Stimulated activated naive B cell treated with anti-CD40 and anti-IgM and Interleukin-4, amounts not matched to agents 10 μg/mL and 1 μg/mL and 100 μg/mL, for 72 hours (primary cell): ENCODE results near the gene ART3.

Experiments used
- ATAC-seq, 2 donors: fragments of 150-1000 bp; cut with Tn5 transposase; replicated peaks; 2 replicates each; pipeline ENCODE4 v1.10.0; 2021; ENCODE audit warnings: moderate library complexity in 1 of 2
- DNase-seq: peaks from one replicate; pipeline ENCODE4 v3.0.0; 2021
- H3K27ac Mint-ChIP-seq: one replicate; pipeline ENCODE4 v1.8.0; 2022; ENCODE audit warnings: mild to moderate bottlenecking, mixed read lengths
- H3K27me3 Mint-ChIP-seq, 2 donors: one replicate each; pipeline ENCODE4 v1.8.0; 2022; ENCODE audit warnings: mixed read lengths in 2 of 2
- H3K36me3 Mint-ChIP-seq, 2 donors: one replicate each; pipeline ENCODE4 v1.8.0; 2022; ENCODE audit warnings: mixed read lengths in 2 of 2, mild to moderate bottlenecking in 1 of 2
- H3K4me1 Mint-ChIP-seq, 2 donors: one replicate each; pipeline ENCODE4 v1.8.0; 2022; ENCODE audit warnings: mixed read lengths in 2 of 2, mild to moderate bottlenecking in 1 of 2
- H3K4me3 Mint-ChIP-seq, 2 donors: one replicate each; pipeline ENCODE4 v1.8.0; 2022; ENCODE audit warnings: mild to moderate bottlenecking in 2 of 2, mixed read lengths in 2 of 2, moderate library complexity in 1 of 2
- H3K9me3 Mint-ChIP-seq, 2 donors: one replicate each; pipeline ENCODE4 v1.8.0; 2022; ENCODE audit warnings: mixed read lengths in 2 of 2, mild to moderate bottlenecking in 1 of 2

ART3 gene

DNA sequence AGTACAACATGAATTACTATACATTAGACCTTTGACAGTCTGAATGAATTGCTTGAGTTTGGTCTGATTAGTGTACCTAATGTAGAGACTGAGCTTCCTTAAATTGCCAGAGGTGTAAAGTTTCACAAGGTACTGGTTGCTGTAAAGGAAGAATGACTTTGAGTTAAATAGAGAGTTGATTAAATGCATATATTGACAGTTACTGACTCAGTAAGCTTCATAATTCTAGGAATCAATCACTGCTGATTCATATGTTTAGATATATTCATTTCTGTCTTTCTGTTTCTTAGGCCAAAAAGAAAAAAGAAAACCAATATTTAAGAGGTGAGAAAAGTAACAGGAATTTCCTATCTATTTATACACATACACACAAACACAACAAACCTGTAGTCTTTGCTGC lies 16.2 kb upstream of the ART3 start:
- Mint-ChIP-seq H3K4me1 (peaks cover 40 to 64% of the 10 kb centered on the region in 2 donors), H3K9me3 (no peaks in the 10 kb centered on the region), H3K36me3 (peaks cover 0 to 2% of the 10 kb centered on the region in 2 donors), H3K27me3 (no peaks in the 10 kb centered on the region), H3K27ac (no peak overlapping the region), H3K4me3 (no peak overlapping the region)
- DNase-seq (no peak), ATAC-seq (peak; percentile 55 to 64)

DNA sequence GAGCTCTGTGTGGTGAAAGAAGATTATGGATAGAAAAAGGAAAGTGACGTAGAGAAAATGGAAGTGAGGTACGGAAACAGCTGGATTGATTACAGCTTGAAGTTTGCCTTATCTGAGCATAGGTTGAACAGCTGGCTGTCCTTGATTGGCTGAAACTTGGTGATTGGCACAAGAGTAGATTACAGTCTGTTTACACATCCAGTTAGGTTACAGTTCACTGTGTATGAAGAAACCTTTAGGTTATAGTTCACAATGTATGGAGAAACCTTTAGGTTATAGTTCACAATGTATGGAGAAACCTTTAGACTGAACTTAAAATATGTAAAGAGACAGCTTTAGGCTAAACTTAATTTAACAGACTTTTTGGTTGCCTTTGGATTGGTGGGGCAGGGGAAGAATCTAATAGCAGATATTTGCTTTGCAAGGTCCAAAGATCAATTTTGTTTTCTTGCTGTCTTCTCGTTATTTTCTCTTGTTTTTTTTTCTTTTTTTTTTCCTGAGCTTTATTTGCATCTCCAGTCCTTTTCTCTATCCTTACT lies 15.6 kb upstream of the ART3 start:
- no peak overlapping the region for H3K4me3 Mint-ChIP-seq
- ATAC-seq (no peak), DNase-seq (no peak)
- H3K36me3 Mint-ChIP-seq, result peaks cover 0 to 2% of the 10 kb centered on the region in 2 donors
- H3K27me3 Mint-ChIP-seq, result no peaks in the 10 kb centered on the region
- H3K9me3 Mint-ChIP-seq, result no peaks in the 10 kb centered on the region
- H3K27ac Mint-ChIP-seq, result peak overlapping the region; percentile 25
- peaks cover 40 to 64% of the 10 kb centered on the region in 2 donors for H3K4me1 Mint-ChIP-seq

DNA sequence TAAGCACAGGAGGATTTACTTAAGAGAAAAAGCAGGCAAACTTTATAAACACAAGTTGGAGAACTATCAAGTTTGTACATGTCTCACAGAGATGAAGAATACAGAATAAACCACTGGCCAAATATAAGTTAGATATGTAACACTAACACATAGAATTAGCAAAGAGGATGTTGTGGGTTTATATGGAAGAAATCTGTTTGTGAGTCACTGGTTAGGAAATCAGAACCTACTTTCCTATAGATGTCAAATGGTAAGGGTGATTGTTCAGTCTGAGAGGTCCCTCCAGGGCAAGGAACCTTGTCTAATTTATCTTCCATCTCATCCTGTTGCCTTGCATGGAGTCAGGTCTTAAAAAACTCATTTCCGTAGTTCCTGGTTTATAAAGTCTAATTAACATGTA lies 14.8 kb upstream of the ART3 start:
- H3K9me3 Mint-ChIP-seq, result no peaks in the 10 kb centered on the region
- H3K27me3 Mint-ChIP-seq, result no peaks in the 10 kb centered on the region
- DNase-seq (no peak), ATAC-seq (no peak)
- H3K36me3 Mint-ChIP-seq, result peaks cover 0 to 2% of the 10 kb centered on the region in 2 donors
- H3K4me3 Mint-ChIP-seq, result no peak overlapping the region
- peaks cover 40 to 62% of the 10 kb centered on the region in 2 donors for H3K4me1 Mint-ChIP-seq
- no peak overlapping the region for H3K27ac Mint-ChIP-seq

DNA sequence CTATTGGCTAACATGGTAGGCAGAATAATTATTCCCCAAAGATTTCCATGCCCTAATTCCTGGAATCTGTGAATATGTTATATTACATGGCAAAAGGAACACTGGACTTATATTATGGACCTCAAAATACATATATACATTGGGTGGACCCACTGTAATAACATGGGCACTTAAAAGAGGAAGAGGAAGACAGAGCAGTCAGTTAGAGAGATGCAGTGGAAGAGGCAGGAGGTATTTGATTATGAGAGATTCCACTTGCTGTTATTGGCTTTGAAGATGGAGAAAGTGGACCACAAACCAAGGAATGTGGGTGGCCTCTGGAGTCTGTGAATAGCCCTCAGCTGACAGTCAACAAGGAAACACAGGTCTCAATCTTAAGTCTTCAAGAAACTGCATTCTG lies 14.0 kb upstream of the ART3 start:
- Mint-ChIP-seq H3K4me1 (peaks cover 32 to 54% of the 10 kb centered on the region in 2 donors), H3K27ac (no peak overlapping the region), H3K4me3 (no peak overlapping the region), H3K36me3 (peaks cover 0 to 2% of the 10 kb centered on the region in 2 donors), H3K27me3 (no peaks in the 10 kb centered on the region), H3K9me3 (no peaks in the 10 kb centered on the region)
- no peak for DNase-seq
- no peak for ATAC-seq

DNA sequence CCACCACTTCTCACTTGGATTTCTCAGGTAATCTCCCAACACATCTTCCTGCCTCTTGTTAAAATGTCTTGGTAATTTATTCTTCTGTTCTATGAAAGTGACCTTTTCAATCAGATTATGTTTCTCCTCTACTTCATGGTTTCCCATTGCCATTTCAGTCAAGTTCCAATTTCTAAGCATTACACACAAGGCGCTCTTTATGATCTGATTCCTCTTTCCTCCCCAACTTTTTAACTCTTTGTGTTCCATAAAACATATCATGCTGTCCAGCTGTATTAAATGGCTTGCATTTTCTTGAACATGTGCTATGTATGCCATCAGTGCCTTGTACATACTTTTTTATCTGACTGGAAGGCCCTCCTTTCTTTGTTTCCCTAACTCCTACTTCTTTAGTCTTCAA lies 13.1 kb upstream of the ART3 start:
- peaks cover 28 to 47% of the 10 kb centered on the region in 2 donors for H3K4me1 Mint-ChIP-seq
- ATAC-seq (no peak), DNase-seq (no peak)
- peak overlapping the region; percentile 70 for H3K27ac Mint-ChIP-seq
- H3K36me3 Mint-ChIP-seq, result no peaks in the 10 kb centered on the region
- H3K9me3 Mint-ChIP-seq, result no peaks in the 10 kb centered on the region
- H3K4me3 Mint-ChIP-seq, result peak overlapping the region in 1 of 2 donors; percentile 50
- no peaks in the 10 kb centered on the region for H3K27me3 Mint-ChIP-seq

DNA sequence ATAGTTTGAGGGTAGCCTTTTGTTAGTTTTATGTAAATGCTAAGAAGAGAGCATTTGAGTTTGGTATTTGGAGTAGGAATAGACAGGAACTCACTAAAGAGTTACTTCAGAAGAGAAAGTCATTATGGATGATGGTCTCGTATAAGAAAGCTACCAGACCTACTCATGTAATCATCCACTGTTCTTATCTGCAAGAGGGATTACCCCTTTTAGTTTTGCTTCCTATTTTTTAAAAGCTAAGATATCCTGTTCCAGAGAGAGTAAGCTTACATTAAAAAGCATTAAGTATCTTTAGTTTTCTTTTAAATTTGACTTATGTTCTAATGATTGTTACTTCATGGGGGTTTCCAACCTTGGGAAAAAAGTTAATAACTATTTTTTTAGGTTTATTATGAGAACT lies 12.5 kb upstream of the ART3 start:
- peak overlapping the region; percentile 70 for H3K27ac Mint-ChIP-seq
- no peaks in the 10 kb centered on the region for H3K9me3 Mint-ChIP-seq
- H3K36me3 Mint-ChIP-seq, result no peaks in the 10 kb centered on the region
- H3K27me3 Mint-ChIP-seq, result no peaks in the 10 kb centered on the region
- peaks cover 28 to 47% of the 10 kb centered on the region in 2 donors for H3K4me1 Mint-ChIP-seq
- peak overlapping the region in 1 of 2 donors; percentile 50 for H3K4me3 Mint-ChIP-seq
- ATAC-seq (peak; percentile 93 to 96), DNase-seq (no peak)

DNA sequence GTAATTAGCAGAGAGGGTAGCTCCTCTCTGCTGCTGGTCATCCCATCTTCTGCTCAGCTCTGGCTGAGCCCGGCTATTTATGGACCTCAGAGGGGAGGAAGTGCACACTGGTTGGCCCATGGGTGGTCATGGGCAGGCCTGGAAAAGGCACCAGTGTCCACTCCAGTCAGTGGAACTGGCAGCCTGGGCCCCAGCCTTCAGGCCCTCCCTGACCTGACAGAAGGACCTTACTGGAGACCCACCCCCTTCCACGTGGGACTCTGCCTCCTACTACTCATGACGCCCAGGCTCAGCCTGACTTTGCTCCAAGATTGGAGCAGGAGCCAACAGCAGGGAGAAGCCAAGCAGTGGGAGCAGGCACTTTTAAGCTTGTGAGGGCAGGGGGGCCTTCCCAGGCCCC lies 8.0 kb upstream of the ART3 start:
- DNase-seq (no peak), ATAC-seq (no peak)
- H3K9me3 Mint-ChIP-seq, result no peaks in the 10 kb centered on the region
- H3K36me3 Mint-ChIP-seq, result no peaks in the 10 kb centered on the region
- H3K4me1 Mint-ChIP-seq, result peaks cover 6 to 14% of the 10 kb centered on the region in 2 donors
- H3K4me3 Mint-ChIP-seq, result no peak overlapping the region
- no peak overlapping the region for H3K27ac Mint-ChIP-seq
- no peaks in the 10 kb centered on the region for H3K27me3 Mint-ChIP-seq

DNA sequence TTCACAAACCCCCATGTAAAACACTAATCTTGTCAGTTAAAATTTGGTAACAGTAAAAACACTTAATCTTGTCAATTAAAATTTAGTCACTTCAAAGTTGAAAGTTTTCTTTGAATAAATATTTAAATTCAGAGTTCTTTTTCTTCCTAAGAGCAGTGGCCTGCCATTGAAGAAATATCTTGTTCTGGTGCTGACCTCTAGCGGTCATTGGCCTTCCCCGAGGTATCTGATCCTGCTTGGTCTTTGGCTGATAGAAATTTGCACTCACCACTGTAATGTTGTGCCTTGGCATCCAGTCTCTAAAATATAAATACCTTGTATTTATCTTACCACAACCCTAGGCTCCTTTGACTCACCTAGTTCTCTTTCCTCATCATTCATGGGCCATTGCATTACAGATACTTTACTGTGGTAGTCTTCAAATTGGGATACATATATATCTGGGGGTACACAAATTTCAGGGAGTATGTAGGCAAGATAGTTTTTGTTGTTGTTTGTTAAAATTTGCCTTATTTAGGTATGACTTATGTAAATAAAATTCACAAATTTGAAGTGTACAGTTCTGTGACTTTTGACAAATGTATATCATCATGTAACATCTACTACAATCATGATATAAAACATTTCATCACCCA lies 6.7 kb upstream of the ART3 start:
- Mint-ChIP-seq H3K4me3 (no peak overlapping the region), H3K9me3 (no peaks in the 10 kb centered on the region), H3K27me3 (no peaks in the 10 kb centered on the region), H3K36me3 (no peaks in the 10 kb centered on the region), H3K4me1 (peaks cover 2 to 4% of the 10 kb centered on the region in 2 donors), H3K27ac (no peak overlapping the region)
- ATAC-seq (peak; percentile 91 to 96), DNase-seq (peak; percentile 52)

DNA sequence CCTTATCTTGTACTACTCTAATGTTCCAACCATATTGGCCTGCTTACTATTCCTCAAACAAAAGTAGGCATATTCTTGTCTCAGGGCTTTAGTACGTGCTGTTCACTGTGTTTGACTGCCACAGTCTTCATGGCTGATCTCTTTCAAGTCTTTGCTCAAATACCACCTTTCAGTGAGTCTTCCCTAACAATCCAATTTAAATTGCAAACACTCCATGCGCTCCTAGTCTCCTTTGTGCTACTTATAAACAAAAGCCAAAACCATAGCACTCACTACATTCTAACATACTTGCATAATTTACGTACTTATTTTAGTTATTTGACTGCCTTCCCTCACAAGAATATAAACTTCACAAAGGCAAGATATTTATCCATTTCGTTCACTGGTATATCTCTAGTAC lies 1.7 kb upstream of the ART3 start:
- Mint-ChIP-seq H3K4me3 (no peak overlapping the region), H3K4me1 (no peaks in the 10 kb centered on the region), H3K9me3 (no peaks in the 10 kb centered on the region), H3K27ac (no peak overlapping the region), H3K27me3 (no peaks in the 10 kb centered on the region), H3K36me3 (no peaks in the 10 kb centered on the region)
- ATAC-seq (no peak), DNase-seq (no peak)

DNA sequence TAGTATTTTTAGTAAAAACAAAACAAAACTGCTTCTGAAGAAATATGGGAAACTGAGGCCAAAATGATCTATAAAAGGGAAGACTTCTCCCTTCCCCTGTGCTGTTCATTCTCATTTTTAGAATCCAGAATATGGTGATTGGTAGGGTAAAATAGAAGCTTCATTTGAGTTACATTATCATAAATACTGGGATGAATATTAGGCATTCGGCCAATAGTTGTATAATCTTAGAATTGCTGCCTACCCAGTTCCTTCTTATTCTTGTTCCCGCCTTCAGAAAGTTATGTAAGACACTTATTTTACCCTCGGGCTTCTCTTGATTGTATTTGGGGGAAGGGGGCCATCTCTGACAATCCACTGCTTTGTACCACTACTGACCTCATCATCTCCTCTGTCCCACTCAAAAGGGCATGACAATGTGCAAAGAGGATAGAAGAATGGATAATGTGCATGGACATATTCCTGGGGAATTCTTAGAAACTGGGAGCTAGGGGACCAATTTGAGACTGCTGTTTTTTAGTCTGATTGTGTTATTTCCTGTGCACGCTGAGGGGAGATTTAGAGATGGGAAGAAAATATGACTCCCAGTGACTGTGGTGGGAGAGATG lies 588 bp downstream of the ART3 start:
- Mint-ChIP-seq H3K4me1 (no peaks in the 10 kb centered on the region), H3K4me3 (no peak overlapping the region), H3K36me3 (no peaks in the 10 kb centered on the region), H3K27me3 (peaks cover 5 to 14% of the 10 kb centered on the region in 2 donors), H3K9me3 (no peaks in the 10 kb centered on the region), H3K27ac (no peak overlapping the region)
- DNase-seq (no peak), ATAC-seq (no peak)

DNA sequence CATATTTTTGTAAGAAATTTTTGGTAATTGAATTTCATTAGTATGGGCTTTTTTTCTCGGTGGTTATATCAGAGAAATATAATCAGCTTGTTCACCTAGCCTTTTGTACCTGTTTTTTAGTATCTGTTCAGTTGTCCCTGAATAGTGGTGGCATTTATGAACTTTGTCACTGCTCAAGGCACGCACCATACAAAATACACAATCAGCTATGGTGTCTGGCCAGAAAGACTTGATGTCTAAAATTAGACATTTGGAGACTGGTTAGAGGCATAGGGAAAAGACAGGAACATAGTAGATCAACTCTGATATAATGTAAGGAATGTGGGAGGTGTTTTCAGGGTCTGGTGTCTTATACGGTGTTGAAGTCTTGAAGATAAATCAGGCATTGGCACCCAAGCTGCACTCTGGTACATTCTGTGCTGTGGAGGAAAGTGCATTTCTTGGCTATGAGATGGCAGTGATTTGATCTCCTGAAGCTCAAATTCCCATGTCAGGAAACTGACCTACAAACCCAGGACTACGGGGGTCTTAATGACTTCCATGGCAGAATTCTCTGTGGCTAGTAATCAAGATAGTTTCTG lies 3.6 kb downstream of the ART3 start:
- no peaks in the 10 kb centered on the region for H3K4me1 Mint-ChIP-seq
- H3K27me3 Mint-ChIP-seq, result peaks cover 5 to 18% of the 10 kb centered on the region in 2 donors
- ATAC-seq, result no peak

DNA sequence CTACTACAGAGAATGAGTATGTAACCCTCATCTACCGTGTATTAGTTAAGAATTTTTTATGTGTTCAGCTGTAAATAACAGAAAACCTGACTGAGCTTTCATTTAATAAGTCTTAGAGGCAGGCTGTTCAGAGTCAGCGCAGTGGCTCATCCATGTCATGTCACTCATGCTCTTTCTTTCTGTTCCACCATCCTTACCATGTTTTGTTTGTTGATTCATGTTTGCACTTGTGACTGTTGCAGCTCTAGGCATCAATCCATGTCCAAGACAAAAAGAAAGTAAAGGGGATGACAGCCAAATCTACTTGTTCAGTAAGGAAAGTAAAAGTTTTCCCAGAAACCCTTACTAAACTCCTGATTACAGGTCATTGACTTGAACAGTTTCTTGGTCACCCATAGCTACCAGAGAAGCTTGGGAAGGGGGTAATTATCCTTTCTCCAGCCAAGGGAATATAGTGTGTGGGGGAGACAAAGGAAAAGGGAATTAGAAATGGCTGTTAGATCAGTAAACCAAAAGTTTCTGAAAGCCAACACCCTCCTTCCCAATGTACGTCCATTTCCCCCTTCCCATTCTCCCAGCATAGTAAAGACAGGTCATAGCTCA lies 9.0 kb downstream of the ART3 start:
- no peaks in the 10 kb centered on the region for H3K9me3 Mint-ChIP-seq
- no peak overlapping the region for H3K4me3 Mint-ChIP-seq
- no peaks in the 10 kb centered on the region for H3K36me3 Mint-ChIP-seq

More for the DNA sequence above, 3.6 kb downstream of the ART3 start:
- H3K4me3 Mint-ChIP-seq, result no peak overlapping the region
- no peak overlapping the region for H3K27ac Mint-ChIP-seq
- DNase-seq, result no peak
- no peaks in the 10 kb centered on the region for H3K36me3 Mint-ChIP-seq
- H3K9me3 Mint-ChIP-seq, result no peaks in the 10 kb centered on the region

DNA sequence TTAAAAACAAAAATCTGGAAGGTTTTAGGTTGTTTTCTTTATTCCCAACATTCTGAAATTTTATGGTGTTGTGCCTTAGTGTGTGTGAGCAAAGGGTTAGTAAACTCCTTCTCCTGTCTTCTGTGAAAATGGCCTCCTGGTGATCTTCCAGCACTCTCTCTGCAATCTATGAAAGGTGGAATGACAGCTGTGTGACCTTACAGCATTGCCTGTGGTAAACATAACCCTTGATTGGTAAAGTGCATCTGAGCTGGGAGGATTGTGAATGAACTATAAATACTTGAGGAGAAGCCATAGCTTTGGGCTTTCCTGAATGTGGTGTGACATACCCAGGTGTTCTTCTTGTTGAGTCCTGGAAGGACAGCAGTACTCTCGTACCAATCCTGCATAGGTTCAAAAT lies 10.0 kb downstream of the ART3 start:
- no peaks in the 10 kb centered on the region for H3K9me3 Mint-ChIP-seq
- no peak overlapping the region for H3K4me3 Mint-ChIP-seq
- DNase-seq, result no peak
- peak in 1 of 2 donors; percentile 14 for ATAC-seq
- no peak overlapping the region for H3K27ac Mint-ChIP-seq
- H3K36me3 Mint-ChIP-seq, result no peaks in the 10 kb centered on the region
- peaks cover 2 to 3% of the 10 kb centered on the region in 2 donors for H3K4me1 Mint-ChIP-seq
- H3K27me3 Mint-ChIP-seq, result peaks cover 5 to 14% of the 10 kb centered on the region in 2 donors

More for the DNA sequence above, 9.0 kb downstream of the ART3 start:
- Mint-ChIP-seq H3K27me3 (peaks cover 5 to 22% of the 10 kb centered on the region in 2 donors), H3K27ac (no peak overlapping the region), H3K4me1 (no peaks in the 10 kb centered on the region)
- DNase-seq (no peak), ATAC-seq (no peak)

DNA sequence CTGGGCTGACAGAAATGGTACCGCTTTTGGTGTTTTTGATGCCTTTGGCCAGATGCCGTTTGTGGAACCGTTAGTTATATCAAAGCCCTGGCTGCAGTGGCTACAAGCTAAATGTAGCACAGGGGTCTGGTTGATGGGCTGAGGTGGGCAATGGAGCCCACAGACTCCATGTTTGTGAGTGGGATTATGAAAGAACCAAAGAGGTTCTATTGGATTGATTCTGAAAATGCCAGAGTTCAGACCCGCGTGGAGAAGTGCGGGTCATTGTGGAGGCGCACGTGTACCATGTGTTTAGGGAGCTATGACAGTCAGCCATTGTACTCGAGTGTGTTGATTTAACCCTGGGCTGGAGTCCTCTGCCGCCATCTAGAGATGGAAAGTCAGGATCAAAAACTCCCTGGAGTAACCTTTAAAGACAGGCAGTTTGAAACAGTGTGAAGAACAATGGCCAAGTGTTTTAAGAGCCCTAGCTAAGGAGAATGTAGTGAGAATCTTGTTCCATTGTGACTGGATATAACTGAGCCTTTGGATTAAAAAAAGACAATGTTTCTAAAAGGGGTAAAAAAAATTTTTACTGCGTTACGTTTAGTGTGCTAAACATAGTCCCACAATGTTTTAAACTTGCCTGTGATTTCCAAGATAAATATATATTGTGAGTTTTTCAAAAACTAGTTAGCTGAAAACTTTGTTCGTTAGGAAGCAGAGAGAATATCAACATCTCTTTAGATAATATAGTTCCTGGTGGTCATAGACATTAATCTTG lies 12.7 kb downstream of the ART3 start:
- no peak overlapping the region for H3K27ac Mint-ChIP-seq
- H3K4me3 Mint-ChIP-seq, result no peak overlapping the region
- no peaks in the 10 kb centered on the region for H3K36me3 Mint-ChIP-seq
- DNase-seq, result no peak
- H3K4me1 Mint-ChIP-seq, result peaks cover 6 to 8% of the 10 kb centered on the region in 2 donors
- H3K27me3 Mint-ChIP-seq, result peaks cover 5 to 6% of the 10 kb centered on the region in 2 donors
- no peak for ATAC-seq
- H3K9me3 Mint-ChIP-seq, result no peaks in the 10 kb centered on the region
